NT2/D1 (cell line): ENCODE data around the gene FER.
"Not testable (repeated sequence)": the region's sequence is repeated elsewhere in the genome, so short reads cannot be mapped to it uniquely, and the experiment has no call there.

Experiments
- DNase-seq: peaks from one replicate; pipeline ENCODE4 v3.0.0-alpha.2; 2011; ENCODE audit warnings: low read depth, low spot score
- H3K27me3 ChIP-seq: 2 replicates; pipeline ENCODE4 v1.6.0; 2011; ENCODE audit warnings: mild to moderate bottlenecking; ENCODE audit not compliant: insufficient read length, insufficient read depth
- H3K36me3 ChIP-seq: 2 replicates; pipeline ENCODE4 v1.6.1; 2011; ENCODE audit warnings: mild to moderate bottlenecking, low read length, mixed read lengths; ENCODE audit not compliant: insufficient read depth, insufficient read length
- H3K4me1 ChIP-seq: 2 replicates; pipeline ENCODE4 v1.5.1; 2011; ENCODE audit not compliant: insufficient read depth, insufficient read length
- H3K4me3 ChIP-seq: 2 replicates; pipeline ENCODE4 v1.5.1; 2011; ENCODE audit warnings: low read depth; ENCODE audit not compliant: insufficient read length
- H3K9ac ChIP-seq: 2 replicates; pipeline ENCODE4 v1.6.0; 2011; ENCODE audit warnings: low read depth; ENCODE audit not compliant: insufficient read length
- H3K9me3 ChIP-seq: 2 replicates; pipeline ENCODE4 v1.5.1; 2011; ENCODE audit warnings: mild to moderate bottlenecking, low read length; ENCODE audit not compliant: insufficient read depth
- SUZ12 ChIP-seq: IDR thresholded peaks from 2 replicates; pipeline ENCODE4 v1.6.1; 2011; ENCODE audit not compliant: insufficient read length, insufficient read depth; ENCODE audit errors: extremely low read depth
- YY1 ChIP-seq: IDR thresholded peaks from 2 replicates; pipeline ENCODE4 v1.6.1; 2011; ENCODE audit not compliant: insufficient read length, insufficient read depth
- ZNF274 ChIP-seq: IDR thresholded peaks from 2 replicates; pipeline ENCODE4 v1.6.1; 2011; ENCODE audit warnings: mild to moderate bottlenecking, low read depth, low read length

FER gene

DNA sequence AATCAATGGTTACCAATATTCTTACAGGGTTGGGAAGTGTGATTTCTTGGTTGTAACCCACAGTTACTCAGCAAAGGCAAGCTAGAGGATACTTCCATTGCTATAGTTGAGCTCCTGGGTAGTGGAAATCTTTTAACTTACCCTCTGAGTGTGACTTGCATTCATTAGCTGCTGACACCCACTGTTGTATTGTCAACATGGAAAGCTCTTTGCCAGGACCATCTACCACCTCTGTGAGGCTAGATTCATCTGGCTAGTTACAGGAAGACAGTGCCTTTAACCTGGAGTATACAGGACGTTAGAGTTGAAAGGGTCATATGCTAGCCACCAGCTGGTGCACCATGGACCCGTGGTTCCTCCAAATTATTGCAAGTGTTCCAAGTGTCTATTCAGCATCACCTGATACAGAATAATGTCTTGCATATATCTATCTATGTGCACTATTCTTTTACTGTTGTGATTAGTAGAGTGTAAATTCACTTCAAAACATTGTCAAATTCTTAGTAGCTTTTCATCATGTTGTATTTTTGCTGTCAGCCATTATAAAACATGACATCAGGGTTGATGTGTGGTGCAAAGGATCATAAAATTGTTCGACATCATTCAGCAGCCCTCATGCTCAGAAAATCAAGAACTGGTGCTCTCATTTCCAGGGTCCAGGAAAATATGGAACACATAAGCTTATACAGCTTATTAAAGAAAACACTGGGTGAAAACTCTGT lies 423.1 kb downstream of the FER start:
- no peaks in the 10 kb centered on the region for H3K27me3 ChIP-seq
- no peaks in the 10 kb centered on the region for H3K36me3 ChIP-seq
- TF ChIP-seq SUZ12 (no peak), ZNF274 (no peak), YY1 (no peak)

DNA sequence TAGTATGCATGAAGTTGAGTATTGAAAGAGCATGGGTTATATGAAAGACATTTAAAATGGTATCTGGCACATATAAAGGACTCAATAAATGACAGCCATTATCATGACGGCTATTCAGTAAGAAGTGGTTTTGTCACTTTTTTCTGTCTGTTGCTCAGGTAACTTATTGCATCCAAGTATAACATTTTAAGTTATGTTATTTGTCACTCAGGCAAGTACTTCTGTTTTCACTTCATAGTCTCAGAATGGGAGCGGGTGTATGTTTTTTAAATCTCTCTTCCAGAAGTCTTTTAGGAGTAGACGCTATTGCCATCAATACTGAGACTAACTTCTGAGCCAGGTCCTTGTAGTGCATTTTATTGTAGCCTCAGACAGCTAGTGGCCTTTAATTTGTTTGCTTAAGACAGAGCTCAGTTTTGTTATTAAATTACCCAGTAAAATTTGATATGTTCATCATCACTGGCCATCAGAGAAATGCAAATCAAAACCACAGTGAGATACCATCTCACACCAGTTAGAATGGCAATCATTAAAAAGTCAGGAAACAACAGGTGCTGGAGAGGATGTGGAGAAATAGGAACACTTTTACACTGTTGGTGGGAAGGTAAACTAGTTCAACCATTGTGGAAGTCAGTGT lies 423.9 kb downstream of the FER start:
- not testable (repeated sequence) for H3K27me3 ChIP-seq, H3K4me1 ChIP-seq, H3K9ac ChIP-seq, H3K4me3 ChIP-seq, H3K36me3 ChIP-seq, H3K9me3 ChIP-seq, DNase-seq

More for the DNA sequence above, 423.1 kb downstream of the FER start:
- DNase-seq = no peak
- Histone ChIP-seq H3K4me1 (no peaks in the 10 kb centered on the region), H3K9me3 (no peaks in the 10 kb centered on the region), H3K4me3 (no peak overlapping the region), H3K9ac (no peak overlapping the region)

DNA sequence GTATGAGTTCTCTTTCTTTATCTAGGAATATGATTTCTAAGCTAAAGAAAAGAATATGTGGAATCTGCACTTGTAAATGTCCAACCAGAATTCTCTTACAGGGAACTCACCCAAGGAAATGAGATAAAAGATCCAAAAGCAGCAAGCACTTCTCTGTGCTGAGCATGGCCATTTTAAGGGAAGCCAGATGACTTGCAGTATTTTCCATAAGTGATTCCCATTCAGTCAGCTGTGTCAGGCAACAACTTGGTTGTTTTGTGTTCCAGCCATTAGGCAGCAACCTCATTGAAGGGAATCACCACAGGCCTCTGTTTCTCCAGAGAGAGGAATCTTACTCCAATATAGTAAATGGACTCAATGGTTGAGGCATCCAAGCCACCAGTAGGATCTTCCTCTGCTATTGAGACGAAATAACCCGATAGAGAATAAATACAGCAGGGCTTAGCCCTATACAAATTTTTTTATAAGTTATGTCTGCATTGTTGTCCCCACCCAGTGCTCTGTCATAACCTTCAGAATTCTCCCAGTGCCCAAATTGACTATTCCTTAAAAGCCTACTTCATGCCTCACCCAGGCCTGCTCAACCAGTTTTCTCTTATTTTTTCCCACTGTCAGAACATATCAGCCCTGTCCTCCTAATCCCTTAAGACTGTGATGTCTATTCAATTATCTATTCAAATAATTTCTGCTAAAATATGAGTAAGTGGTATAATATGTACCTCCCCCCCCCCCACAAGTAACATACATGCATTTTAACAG lies 425.5 kb downstream of the FER start:
- no peak for DNase-seq
- H3K4me1 ChIP-seq = no peaks in the 10 kb centered on the region

DNA sequence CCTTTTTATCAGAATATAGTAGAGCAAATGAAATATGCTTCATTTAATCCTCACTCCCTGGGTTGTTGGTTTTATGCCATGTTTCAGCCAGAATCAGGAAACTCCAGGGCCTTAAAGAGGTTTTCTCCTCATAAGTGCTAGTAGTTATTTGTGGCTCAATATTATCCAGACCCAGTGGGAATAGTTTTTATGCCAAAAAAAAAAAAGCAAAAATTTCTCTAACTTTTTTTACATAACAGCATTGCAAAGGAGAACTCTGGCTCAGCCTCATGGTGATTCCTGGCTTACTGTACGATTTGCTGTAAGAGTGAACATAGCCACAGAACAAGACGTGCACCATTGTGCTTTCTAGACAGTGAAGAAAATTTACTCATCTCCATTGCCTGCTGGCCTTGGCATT lies 429.5 kb downstream of the FER start:
- no peak for DNase-seq
- TF ChIP-seq YY1 = no peak
- TF ChIP-seq ZNF274 = no peak
- H3K9ac ChIP-seq = no peak overlapping the region
- no peaks in the 10 kb centered on the region for H3K9me3 ChIP-seq
- H3K36me3 ChIP-seq = no peaks in the 10 kb centered on the region
- no peaks in the 10 kb centered on the region for H3K4me1 ChIP-seq
- H3K4me3 ChIP-seq = no peak overlapping the region
- no peaks in the 10 kb centered on the region for H3K27me3 ChIP-seq

More for the DNA sequence above, 425.5 kb downstream of the FER start:
- TF ChIP-seq YY1 (no peak), SUZ12 (no peak), ZNF274 (no peak)
- Histone ChIP-seq H3K27me3 (no peaks in the 10 kb centered on the region), H3K9me3 (no peaks in the 10 kb centered on the region), H3K4me3 (no peak overlapping the region), H3K9ac (no peak overlapping the region), H3K36me3 (no peaks in the 10 kb centered on the region)

DNA sequence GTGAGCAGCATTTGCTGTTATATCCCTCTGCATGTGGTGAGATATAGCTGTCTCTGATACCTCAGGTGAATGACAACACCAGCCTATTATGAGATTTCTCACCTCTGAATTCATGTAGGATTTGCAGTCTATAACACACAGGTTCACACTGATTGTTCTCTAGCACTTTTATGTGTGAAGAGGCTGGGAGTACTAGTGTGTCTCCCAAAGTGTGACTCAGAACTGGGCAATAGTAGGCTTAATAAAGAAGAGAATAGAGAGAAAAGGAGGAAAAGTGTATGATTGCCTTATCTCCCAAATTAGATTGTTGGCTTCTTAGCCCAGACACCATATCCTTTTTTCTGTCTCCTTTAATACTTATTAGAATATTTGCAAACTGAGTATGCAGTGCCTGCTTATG lies 430.1 kb downstream of the FER start:
- Histone ChIP-seq H3K4me1 (no peaks in the 10 kb centered on the region), H3K27me3 (no peaks in the 10 kb centered on the region), H3K9ac (no peak overlapping the region), H3K4me3 (no peak overlapping the region), H3K9me3 (no peaks in the 10 kb centered on the region), H3K36me3 (no peaks in the 10 kb centered on the region)
- DNase-seq = no peak
- TF ChIP-seq SUZ12 (no peak), YY1 (no peak), ZNF274 (no peak)

DNA sequence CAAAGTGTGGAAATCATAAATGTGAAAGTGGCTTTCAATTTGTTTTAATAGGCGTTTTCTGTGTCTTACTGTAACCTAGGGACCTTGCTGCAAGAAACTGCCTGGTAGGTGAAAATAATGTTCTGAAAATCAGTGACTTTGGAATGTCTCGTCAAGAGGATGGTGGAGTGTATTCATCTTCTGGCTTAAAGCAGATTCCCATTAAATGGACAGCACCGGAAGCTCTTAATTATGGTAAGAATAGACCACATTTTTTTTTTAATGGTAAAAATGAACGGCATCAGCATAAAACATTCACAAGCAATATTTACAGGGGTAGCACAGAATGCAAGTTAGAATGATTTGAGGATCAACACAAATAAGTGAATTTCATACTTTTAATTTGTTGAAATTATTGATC lies 433.0 kb downstream of the FER start:
- DNase-seq = no peak
- H3K4me3 ChIP-seq = no peak overlapping the region
- no peaks in the 10 kb centered on the region for H3K27me3 ChIP-seq

DNA sequence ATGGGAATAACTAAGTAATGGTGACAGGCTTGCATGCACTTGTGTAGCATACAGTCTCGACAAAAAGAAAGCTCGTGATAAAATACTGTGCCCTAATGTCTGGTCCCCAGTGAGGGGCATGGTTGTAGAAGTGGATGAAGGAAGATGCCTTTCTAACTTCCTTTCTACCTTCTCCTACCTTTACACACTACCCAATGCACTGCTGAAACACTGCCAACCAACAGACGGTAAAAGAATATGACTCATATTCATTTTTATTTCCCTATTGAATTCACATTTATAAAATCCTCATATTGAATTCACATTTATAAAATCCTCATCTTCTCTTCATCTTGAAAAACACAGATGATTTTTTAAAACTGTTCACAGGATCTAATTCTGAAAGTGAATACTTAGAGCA lies 439.1 kb downstream of the FER start:
- TF ChIP-seq ZNF274 (no peak), SUZ12 (no peak), YY1 (no peak)
- Histone ChIP-seq H3K4me3 (no peak overlapping the region), H3K36me3 (no peaks in the 10 kb centered on the region), H3K4me1 (no peaks in the 10 kb centered on the region), H3K9ac (no peak overlapping the region), H3K9me3 (no peaks in the 10 kb centered on the region), H3K27me3 (no peaks in the 10 kb centered on the region)
- no peak for DNase-seq

More for the DNA sequence above, 433.0 kb downstream of the FER start:
- H3K9me3 ChIP-seq = no peaks in the 10 kb centered on the region
- H3K36me3 ChIP-seq = no peaks in the 10 kb centered on the region
- no peak overlapping the region for H3K9ac ChIP-seq
- no peaks in the 10 kb centered on the region for H3K4me1 ChIP-seq
- TF ChIP-seq ZNF274 = no peak
